ENCODE measurements around the gene CENPT.

CENPT gene, protein sequence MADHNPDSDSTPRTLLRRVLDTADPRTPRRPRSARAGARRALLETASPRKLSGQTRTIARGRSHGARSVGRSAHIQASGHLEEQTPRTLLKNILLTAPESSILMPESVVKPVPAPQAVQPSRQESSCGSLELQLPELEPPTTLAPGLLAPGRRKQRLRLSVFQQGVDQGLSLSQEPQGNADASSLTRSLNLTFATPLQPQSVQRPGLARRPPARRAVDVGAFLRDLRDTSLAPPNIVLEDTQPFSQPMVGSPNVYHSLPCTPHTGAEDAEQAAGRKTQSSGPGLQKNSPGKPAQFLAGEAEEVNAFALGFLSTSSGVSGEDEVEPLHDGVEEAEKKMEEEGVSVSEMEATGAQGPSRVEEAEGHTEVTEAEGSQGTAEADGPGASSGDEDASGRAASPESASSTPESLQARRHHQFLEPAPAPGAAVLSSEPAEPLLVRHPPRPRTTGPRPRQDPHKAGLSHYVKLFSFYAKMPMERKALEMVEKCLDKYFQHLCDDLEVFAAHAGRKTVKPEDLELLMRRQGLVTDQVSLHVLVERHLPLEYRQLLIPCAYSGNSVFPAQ

DNA sequence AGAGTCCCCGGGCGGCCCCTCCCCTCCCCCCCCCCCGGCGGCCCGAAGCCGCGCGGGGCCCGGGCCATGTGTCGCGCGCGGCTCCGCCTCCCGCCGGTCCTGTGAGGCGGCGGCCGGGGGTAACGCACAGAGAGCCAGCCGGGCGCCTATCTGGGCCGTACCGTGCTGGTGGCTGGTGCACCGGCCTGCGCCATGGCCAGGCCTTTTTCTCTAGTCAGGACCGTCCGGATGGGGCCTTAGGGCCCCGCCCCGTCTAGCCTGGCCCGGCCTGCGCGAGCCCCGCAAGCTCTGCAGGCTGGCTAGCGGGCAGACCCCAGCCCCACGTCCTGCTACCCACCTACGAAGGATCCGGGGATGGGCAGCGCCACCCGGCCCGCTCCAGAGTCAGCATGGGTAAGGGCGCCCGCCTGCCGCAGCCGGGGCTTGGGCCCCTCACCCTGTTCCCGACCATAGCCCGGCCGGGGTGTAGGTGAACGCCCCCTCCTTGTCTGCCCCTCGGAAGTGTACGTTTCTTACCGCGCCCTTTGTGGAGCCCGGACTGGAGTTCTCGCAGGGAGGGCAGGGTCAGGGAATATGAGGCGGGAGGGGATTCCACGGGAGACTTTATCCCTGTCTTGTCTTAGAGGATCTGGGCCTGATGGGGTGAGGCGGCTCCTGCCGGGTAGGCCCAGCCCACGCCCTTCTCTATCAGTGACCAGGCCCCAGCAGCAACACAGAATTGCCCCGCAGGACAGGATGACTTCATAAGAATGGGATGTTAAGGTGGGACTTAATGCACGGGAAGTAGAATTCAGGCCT is at the start of gene CENPT:
CENPT (minus strand) TSS at position 630 of the 798 bp plus-strand sequence. CDS start 13,834 bp downstream, outside the sequence.
- in situ Hi-C loops (cut with MboI; ENCODE audit: low sequenced_read_pairs), result no loop called here

DNA sequence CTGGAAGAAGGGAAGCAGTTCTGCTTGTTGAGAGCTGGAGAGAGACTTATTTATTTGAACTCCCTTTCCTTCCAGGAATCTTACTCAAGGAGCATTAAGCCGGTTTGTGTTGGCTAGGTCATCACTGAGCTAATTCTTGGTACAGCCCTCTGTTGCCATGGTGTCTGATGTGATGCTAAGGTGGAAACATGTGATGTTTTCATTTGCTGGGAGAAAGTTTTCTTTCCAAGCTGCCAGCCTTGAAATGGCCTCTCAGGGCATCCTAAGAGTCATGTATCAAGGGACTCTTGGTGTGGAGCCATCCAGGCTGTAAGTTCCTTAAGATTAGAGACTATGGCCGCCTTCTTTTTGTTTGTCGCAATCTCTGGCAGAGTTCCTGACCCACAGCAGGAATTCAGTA is 49.7 kb upstream of the CENPT start:
- in situ Hi-C loops (cut with MboI; ENCODE audit: low sequenced_read_pairs), result no loop called here

DNA sequence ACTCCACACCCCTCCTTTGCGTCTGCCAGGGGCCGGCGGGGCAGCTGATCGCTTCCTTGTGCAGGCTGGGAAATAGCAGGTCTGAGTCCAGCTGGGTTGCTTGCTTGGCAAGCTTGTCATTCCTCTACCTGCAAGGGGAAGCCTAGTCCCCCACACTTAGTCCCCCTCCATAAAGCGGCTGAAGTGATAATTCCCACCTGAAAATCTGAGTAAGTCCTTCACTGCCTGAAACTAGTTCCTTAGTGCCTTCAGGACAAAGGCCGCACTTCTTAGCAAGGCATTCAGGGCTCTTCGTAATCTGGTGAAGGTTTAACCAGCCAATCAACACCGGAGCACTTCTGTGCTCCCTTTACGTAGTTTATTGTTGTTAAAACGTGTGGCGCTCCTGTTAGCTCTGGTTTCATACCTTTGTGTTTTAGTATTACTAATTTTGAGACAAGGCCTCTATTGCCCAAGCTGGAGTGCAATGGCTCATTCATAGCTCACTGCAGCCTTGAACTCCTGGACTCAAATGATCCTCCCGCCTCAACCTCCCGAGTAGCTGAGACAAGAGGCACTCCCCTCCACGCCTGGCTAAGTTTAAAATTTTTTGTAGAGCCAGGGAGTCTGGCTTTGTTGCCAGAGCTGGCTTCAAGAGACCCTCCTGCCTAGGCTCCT is 46.4 kb upstream of the CENPT start:
- in situ Hi-C loops (cut with MboI; ENCODE audit: low sequenced_read_pairs), result no loop called here

GRCh38 chr16:67892899-67893742 is 45.6 kb upstream of the CENPT start, which contains the start of gene PSKH1:
PSKH1 (plus strand) TSS chr16:67893254; CDS start chr16:67908750, 15,496 bp downstream.
- in situ Hi-C loops (cut with MboI; ENCODE audit: low sequenced_read_pairs), result no loop called here

DNA sequence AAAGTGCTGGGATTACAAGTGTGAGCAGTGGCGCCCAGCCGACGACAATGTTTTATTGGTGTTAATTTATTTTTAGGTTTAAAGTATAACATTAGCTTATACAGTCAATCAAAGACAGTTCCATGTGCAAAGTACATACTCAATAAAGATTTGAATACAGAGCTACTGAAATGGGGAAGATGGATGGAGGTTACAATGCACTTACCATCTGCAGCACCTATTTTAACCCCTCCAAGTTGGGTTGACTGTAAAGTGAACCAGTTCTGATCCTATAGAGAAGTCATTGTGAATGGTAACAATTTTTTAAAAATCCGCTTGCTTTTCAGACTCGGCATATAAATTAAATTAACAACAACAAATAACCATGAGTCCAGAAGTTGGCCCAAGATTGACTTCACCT is 44.9 kb upstream of the CENPT start:
- in situ Hi-C loops (cut with MboI; ENCODE audit: low sequenced_read_pairs), result no loop called here

GRCh38 chr16:67888331-67888730 is 40.8 kb upstream of the CENPT start:
- in situ Hi-C loops (cut with MboI; ENCODE audit: low sequenced_read_pairs), result no loop called here

- in situ Hi-C loops (cut with MboI; ENCODE audit: low sequenced_read_pairs), result no loop called here
Measured at GRCh38 chr16:67886387-67886786, 38.9 kb upstream of the CENPT start.

DNA sequence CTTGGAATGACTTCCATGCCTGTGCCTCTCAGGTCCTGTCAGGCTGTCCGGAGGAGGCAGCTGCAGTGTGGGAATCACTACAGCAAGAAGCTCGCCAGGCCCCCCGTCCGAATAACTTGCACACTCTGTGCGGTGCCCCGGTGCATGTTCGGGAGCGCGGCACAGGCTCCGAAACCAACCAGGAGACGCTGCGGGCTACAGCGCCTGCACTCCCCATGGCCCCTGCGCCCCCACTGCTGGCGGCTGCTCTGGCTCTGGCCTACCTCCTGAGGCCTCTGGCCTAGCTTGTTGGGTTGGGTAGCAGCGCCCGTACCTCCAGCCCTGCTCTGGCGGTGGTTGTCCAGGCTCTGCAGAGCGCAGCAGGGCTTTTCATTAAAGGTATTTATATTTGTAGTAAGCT is 38.5 kb upstream of the CENPT start:
- in situ Hi-C loops (cut with MboI; ENCODE audit: low sequenced_read_pairs), result no loop called here

DNA sequence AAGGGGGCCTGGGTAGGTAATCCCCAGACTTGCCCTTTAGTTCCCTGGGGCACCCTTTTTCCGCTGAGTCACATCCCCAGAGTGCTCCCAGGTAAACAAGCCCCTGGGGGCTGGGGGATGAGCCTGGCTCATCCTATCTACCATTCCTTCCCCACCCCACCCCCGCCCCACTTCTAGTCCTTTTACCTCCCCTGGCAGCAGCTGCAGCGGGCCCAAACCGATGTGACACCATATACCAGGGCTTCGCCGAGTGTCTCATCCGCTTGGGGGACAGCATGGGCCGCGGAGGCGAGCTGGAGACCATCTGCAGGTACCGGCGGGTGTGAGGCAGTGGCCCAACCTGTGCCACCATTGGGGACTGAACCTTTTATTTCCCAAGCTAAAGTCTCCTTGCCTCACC is 38.1 kb upstream of the CENPT start:
- in situ Hi-C loops (cut with MboI; ENCODE audit: low sequenced_read_pairs), result no loop called here

DNA sequence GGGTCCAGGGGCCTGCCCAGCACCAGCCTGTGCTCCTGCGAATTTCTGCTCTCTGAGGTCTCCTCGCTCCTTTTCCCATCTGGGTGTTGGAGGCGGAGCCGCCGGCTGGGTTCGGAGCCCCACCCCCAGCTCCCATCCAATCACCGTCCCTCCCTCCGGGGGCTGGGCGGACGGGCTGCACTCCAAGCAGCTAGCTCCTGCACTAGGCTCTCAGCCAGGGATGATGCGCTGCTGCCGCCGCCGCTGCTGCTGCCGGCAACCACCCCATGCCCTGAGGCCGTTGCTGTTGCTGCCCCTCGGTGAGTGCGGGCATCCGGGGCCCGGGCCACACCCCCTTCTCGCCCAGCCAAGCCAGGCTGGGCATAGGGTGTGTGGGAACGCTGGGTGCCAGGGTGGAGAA is 37.2 kb upstream of the CENPT start, which contains the start of gene NRN1L:
NRN1L (plus strand) TSS at position 202 of the 400 bp plus-strand sequence; CDS start at position 221, 19 bp downstream.
- in situ Hi-C loops (cut with MboI; ENCODE audit: low sequenced_read_pairs), result no loop called here

DNA sequence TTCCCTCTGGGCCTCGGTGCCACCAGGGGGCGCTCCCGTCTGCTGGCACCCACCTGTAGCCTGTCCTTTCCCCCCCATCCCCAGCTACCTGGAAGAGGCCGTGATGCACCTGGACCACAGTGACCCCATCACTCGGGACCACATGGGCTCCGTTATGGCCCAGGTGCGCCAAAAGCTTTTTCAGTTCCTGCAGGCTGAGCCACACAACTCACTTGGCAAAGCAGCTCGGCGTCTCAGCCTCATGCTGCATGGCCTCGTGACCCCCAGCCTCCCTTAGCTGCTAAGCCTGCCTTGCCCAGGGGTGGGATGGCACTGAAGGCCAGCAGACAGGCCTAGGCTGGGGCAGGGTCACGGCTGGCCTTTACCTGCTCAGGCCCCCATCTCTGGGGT is 36.4 kb upstream of the CENPT start:
- in situ Hi-C loops (cut with MboI; ENCODE audit: low sequenced_read_pairs), result no loop called here

DNA sequence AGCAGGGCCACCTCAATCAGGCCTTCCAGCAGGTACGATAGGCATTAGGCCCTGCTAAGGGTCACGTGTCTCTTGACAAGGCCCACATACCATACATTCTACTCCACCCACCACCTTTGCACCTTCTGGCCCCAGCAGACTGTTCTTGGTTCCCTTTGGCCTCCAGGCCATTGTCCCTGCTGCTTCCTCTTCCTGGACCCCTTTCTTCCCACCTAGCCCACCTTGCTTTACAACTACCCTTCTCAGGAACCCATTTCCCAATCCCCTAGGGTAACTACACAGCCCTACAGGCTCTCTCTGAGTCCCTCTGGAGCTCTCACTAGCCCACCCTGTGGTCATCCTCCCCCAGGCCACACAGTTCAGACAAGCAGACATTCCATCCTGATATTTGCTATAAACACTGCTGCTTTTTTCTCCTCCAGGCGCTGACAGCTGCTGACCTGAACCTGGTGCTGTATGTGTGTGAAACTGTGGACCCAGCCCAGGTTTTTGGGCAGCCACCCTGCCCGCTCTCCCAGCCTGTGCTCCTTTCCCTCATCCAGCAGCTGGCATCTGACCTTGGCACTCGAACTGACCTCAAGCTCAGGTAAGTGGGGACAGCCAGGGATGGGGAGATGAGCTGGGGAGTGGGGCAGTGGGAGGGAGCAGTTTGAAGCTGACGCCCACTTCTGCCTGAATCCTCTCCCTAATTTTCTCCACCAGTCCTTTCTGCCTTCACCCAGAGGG is 35.8 kb upstream of the CENPT start:
- in situ Hi-C loops (cut with MboI; ENCODE audit: low sequenced_read_pairs), result no loop called here

- in situ Hi-C loops (cut with MboI; ENCODE audit: low sequenced_read_pairs), result no loop called here
Measured at GRCh38 chr16:67882374-67883145, 35.1 kb upstream of the CENPT start.

DNA sequence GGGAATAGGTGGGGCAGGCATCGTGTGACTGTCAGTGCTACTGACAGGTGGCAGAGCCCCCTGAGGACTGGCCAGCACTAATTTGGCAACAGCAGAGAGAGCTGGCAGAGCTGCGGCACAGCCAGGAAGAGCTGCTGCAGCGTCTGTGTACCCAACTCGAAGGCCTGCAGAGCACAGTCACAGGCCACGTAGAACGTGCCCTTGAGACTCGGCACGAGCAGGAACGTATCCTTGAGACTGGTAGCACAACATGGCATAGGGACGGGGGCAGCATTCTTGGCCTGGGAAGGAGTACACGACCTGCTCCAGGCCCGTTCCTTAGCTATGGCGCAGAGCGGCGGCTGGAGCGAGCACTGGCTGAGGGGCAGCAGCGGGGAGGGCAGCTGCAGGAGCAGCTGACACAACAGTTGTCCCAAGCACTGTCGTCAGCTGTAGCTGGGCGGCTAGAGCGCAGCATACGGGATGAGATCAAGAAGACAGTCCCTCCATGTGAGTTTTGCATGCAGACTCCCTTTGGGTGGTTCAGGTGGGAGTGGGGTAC is 34.2 kb upstream of the CENPT start:
- in situ Hi-C loops (cut with MboI; ENCODE audit: low sequenced_read_pairs), result no loop called here

GRCh38 chr16:67880584-67880983 is 33.1 kb upstream of the CENPT start:
- in situ Hi-C loops (cut with MboI; ENCODE audit: low sequenced_read_pairs), result no loop called here

DNA sequence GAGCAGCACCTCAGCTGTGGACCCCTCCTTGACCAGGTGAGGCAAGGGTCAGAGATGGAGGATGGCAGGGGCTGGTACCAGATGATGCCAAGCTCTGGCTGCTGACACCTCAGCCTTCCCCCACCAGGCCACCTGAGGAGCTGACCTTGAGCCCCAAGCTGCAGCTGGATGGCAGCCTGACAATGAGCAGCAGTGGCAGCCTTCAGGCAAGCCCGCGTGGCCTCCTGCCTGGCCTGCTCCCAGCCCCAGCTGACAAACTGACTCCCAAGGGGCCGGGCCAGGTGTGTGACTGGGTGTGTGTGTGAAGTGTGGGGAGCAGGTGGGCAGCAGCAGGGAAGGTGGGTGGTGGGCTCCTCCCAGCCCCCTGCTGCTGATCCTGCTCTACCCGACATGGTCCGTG is 32.4 kb upstream of the CENPT start:
- in situ Hi-C loops (cut with MboI; ENCODE audit: low sequenced_read_pairs), result no loop called here

DNA sequence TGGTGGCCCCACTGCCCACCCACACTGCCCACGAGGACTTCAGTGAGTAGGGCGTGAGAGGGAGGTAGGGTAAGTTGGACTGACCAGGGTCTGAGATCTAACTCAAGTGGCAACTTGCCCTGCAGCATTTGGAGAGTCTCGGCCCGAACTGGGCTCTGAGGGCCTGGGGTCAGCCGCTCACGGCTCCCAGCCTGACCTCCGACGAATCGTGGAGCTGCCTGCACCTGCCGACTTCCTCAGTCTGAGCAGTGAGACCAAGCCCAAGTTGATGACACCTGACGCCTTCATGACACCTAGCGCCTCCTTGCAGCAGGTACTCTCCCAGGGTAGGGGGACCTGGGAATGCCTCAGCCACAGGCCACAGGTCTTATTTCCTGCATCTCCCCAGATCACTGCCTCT is 32.0 kb upstream of the CENPT start:
- in situ Hi-C loops (cut with MboI; ENCODE audit: low sequenced_read_pairs), result no loop called here

DNA sequence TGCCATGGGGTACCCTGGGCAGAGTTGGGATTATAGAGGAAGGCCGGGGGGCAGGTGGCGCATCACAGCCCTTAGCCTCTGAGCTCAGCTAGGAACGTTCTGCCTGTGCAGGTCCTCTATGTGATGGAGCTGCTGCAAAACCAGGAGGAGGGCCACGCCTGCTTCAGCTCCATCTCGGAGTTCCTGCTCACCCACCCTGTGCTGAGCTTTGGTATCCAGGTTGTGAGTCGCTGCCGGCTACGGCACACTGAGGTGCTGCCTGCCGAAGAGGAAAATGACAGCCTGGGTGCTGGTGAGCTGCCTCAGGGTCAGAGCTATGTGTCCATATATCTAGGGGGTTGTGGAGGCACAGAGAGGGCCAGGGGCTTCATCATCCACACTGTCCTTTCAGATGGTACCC is 31.4 kb upstream of the CENPT start:
- in situ Hi-C loops (cut with MboI; ENCODE audit: low sequenced_read_pairs), result no loop called here

DNA sequence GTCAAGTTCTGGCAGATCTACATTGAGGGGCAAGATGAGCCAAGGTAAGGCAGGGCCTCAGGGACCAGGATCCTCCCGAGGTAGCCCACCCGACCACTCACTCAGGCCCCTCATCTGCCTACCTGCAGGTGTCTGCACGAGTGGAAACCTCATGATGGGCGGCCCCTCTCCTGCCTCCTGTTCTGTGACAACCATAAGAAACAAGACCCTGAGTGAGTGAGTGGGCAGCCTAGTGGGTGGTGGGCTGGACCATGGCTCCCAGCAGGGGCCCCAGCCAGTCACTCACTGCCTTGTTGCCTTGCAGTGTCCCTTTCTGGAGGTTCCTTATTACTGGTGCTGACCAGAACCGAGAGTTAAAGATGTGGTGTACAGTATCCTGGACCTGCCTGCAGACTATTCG is 30.7 kb upstream of the CENPT start:
- in situ Hi-C loops (cut with MboI; ENCODE audit: low sequenced_read_pairs), result no loop called here
